Mucosa of stomach (tissue), 1 donor: ENCODE data around the gene NLGN1.

Experiments used
- H3K27me3 ChIP-seq: one replicate; pipeline ENCODE4 v1.7.0; 2013; ENCODE audit warnings: mild to moderate bottlenecking, low read length; ENCODE audit not compliant: control insufficient read depth, insufficient read depth
- H3K36me3 ChIP-seq: one replicate; pipeline ENCODE4 v1.7.0; 2013; ENCODE audit warnings: low read length; ENCODE audit not compliant: control insufficient read depth, insufficient read depth
- H3K4me1 ChIP-seq: one replicate; pipeline ENCODE4 v1.7.0; 2013; ENCODE audit warnings: mild to moderate bottlenecking, low read length; ENCODE audit not compliant: control insufficient read depth, insufficient read depth
- H3K4me3 ChIP-seq: one replicate; pipeline ENCODE4 v1.7.0; 2013; ENCODE audit warnings: low read length
- H3K9ac ChIP-seq: one replicate; pipeline ENCODE4 v1.7.0; 2013; ENCODE audit warnings: mild to moderate bottlenecking, low read length, moderate library complexity
- H3K9me3 ChIP-seq: one replicate; pipeline ENCODE4 v1.7.0; 2013; ENCODE audit warnings: mild to moderate bottlenecking, low read length, moderate library complexity; ENCODE audit not compliant: control insufficient read depth
- donor health status: Pancreatic carcinoma.

Gene NLGN1

GRCh38 chr3:173912126-173912525 is 514.6 kb downstream of the NLGN1 start:
- H3K36me3 ChIP-seq, result no peaks in the 10 kb centered on the region
- no peak overlapping the region for H3K9ac ChIP-seq
- H3K4me3 ChIP-seq, result no peak overlapping the region
- H3K9me3 ChIP-seq, result no peaks in the 10 kb centered on the region
- H3K4me1 ChIP-seq, result no peaks in the 10 kb centered on the region
- H3K27me3 ChIP-seq, result no peaks in the 10 kb centered on the region

GRCh38 chr3:173913397-173913796 is 515.9 kb downstream of the NLGN1 start:
- Histone ChIP-seq H3K9ac (no peak overlapping the region), H3K4me1 (no peaks in the 10 kb centered on the region), H3K4me3 (no peak overlapping the region), H3K36me3 (no peaks in the 10 kb centered on the region), H3K9me3 (no peaks in the 10 kb centered on the region), H3K27me3 (no peaks in the 10 kb centered on the region)

GRCh38 chr3:173913974-173914421 is 516.5 kb downstream of the NLGN1 start:
- H3K36me3 ChIP-seq, result no peaks in the 10 kb centered on the region
- no peak overlapping the region for H3K4me3 ChIP-seq
- H3K9me3 ChIP-seq, result no peaks in the 10 kb centered on the region
- no peak overlapping the region for H3K9ac ChIP-seq
- H3K4me1 ChIP-seq, result no peaks in the 10 kb centered on the region
- no peaks in the 10 kb centered on the region for H3K27me3 ChIP-seq

GRCh38 chr3:173916799-173917198 is 519.3 kb downstream of the NLGN1 start:
- no peaks in the 10 kb centered on the region for H3K27me3 ChIP-seq
- H3K4me3 ChIP-seq, result no peak overlapping the region
- H3K9ac ChIP-seq, result no peak overlapping the region
- no peaks in the 10 kb centered on the region for H3K36me3 ChIP-seq
- H3K9me3 ChIP-seq, result no peaks in the 10 kb centered on the region
- no peaks in the 10 kb centered on the region for H3K4me1 ChIP-seq

GRCh38 chr3:173920386-173920785 is 522.8 kb downstream of the NLGN1 start:
- Histone ChIP-seq H3K9me3 (no peaks in the 10 kb centered on the region), H3K4me3 (no peak overlapping the region), H3K36me3 (no peaks in the 10 kb centered on the region), H3K27me3 (no peaks in the 10 kb centered on the region), H3K4me1 (no peaks in the 10 kb centered on the region), H3K9ac (no peak overlapping the region)

GRCh38 chr3:173921732-173922131 is 524.2 kb downstream of the NLGN1 start:
- Histone ChIP-seq H3K36me3 (no peaks in the 10 kb centered on the region), H3K4me3 (no peak overlapping the region), H3K9ac (no peak overlapping the region), H3K4me1 (no peaks in the 10 kb centered on the region), H3K9me3 (no peaks in the 10 kb centered on the region), H3K27me3 (no peaks in the 10 kb centered on the region)

GRCh38 chr3:173923204-173923603 is 525.7 kb downstream of the NLGN1 start:
- Histone ChIP-seq H3K9ac (no peak overlapping the region), H3K9me3 (no peaks in the 10 kb centered on the region), H3K27me3 (no peaks in the 10 kb centered on the region), H3K4me1 (no peaks in the 10 kb centered on the region), H3K4me3 (no peak overlapping the region), H3K36me3 (no peaks in the 10 kb centered on the region)

- no peaks in the 10 kb centered on the region for H3K36me3 ChIP-seq
- no peaks in the 10 kb centered on the region for H3K9me3 ChIP-seq
- H3K27me3 ChIP-seq, result no peaks in the 10 kb centered on the region
- no peak overlapping the region for H3K4me3 ChIP-seq
- no peak overlapping the region for H3K9ac ChIP-seq
- H3K4me1 ChIP-seq, result no peaks in the 10 kb centered on the region
Measured at GRCh38 chr3:173930251-173930650, 532.7 kb downstream of the NLGN1 start.

GRCh38 chr3:173932624-173933023 is 535.1 kb downstream of the NLGN1 start:
- H3K9me3 ChIP-seq, result no peaks in the 10 kb centered on the region
- no peaks in the 10 kb centered on the region for H3K27me3 ChIP-seq
- no peak overlapping the region for H3K4me3 ChIP-seq
- H3K4me1 ChIP-seq, result no peaks in the 10 kb centered on the region
- no peak overlapping the region for H3K9ac ChIP-seq
- no peaks in the 10 kb centered on the region for H3K36me3 ChIP-seq

GRCh38 chr3:173933113-173933512 is 535.6 kb downstream of the NLGN1 start:
- no peaks in the 10 kb centered on the region for H3K27me3 ChIP-seq
- H3K9ac ChIP-seq, result no peak overlapping the region
- no peaks in the 10 kb centered on the region for H3K9me3 ChIP-seq
- no peaks in the 10 kb centered on the region for H3K4me1 ChIP-seq
- no peaks in the 10 kb centered on the region for H3K36me3 ChIP-seq
- no peak overlapping the region for H3K4me3 ChIP-seq

- no peaks in the 10 kb centered on the region for H3K36me3 ChIP-seq
- no peaks in the 10 kb centered on the region for H3K9me3 ChIP-seq
- H3K4me1 ChIP-seq, result no peaks in the 10 kb centered on the region
- H3K27me3 ChIP-seq, result no peaks in the 10 kb centered on the region
- no peak overlapping the region for H3K4me3 ChIP-seq
- no peak overlapping the region for H3K9ac ChIP-seq
Measured at GRCh38 chr3:173936316-173936715, 538.8 kb downstream of the NLGN1 start.

GRCh38 chr3:173938159-173938558 is 540.6 kb downstream of the NLGN1 start:
- Histone ChIP-seq H3K9me3 (no peaks in the 10 kb centered on the region), H3K36me3 (no peaks in the 10 kb centered on the region), H3K4me3 (no peak overlapping the region), H3K27me3 (no peaks in the 10 kb centered on the region), H3K4me1 (no peaks in the 10 kb centered on the region), H3K9ac (no peak overlapping the region)

- H3K4me1 ChIP-seq, result no peaks in the 10 kb centered on the region
- no peak overlapping the region for H3K4me3 ChIP-seq
- H3K36me3 ChIP-seq, result no peaks in the 10 kb centered on the region
- no peaks in the 10 kb centered on the region for H3K27me3 ChIP-seq
- no peak overlapping the region for H3K9ac ChIP-seq
- H3K9me3 ChIP-seq, result no peaks in the 10 kb centered on the region
Measured at GRCh38 chr3:173938616-173939015, 541.1 kb downstream of the NLGN1 start.
